Left forelimb (tissue), 1 donor: ENCODE results near the gene AKR7A3.
"Not testable (repeated sequence)": the region's sequence is repeated elsewhere in the genome, so short reads cannot be mapped to it uniquely, and the experiment has no call there.

Source experiments
- DNase-seq: peaks from one replicate; pipeline ENCODE4 v3.0.0-alpha.2; 2018; ENCODE audit warnings: low spot score

AKR7A3 gene

DNA sequence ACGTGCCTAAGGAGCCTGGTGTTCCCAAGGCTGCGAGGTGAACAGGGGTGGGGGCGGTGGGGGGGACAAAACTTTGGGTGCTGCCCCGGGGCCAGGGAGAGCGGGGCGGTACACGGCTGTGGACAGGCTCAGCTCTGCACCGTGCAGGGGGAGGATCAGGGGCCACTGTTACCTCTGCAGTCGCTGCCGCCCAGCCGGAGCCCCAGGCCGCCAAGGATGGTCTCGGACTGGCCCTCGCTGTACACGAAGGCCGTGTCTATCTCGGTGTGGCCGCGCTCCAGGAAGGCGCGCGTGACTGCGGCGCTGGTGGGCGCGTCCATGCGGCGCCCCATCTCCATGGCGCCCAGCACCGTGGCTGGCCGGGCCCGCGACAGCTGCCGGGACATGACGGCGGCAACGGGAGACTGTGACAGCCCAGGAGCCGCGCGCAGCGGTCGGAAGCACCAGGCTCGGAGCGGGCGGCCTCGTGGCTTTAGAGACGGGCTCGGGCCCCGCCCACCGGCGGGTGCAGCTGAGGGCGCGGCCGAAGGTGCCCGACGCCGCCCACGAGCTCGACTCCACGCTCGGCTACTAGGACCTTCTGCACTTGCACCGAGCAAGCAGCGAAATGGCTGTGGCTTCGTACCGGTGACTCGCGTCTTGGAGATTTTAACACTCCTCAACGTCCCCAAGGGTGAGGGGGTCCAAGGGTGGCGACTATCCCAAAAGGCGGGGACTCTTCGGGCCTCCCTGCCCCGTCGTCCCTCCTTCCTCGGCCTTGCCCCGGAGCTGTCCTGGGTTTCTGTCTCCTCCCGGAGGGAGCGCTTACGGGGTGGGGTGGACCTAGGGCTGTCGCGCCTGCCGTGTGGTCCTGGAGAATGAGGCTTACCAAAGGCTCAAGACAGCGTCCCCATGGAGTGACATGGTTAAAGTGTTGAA is at the start of gene AKR7A3:
Gene AKR7A3, minus strand, starts transcription at position 447 of the 918 bp plus-strand sequence. Its CDS starts 61 bp downstream, at position 386.
- not testable (repeated sequence) for DNase-seq

DNA sequence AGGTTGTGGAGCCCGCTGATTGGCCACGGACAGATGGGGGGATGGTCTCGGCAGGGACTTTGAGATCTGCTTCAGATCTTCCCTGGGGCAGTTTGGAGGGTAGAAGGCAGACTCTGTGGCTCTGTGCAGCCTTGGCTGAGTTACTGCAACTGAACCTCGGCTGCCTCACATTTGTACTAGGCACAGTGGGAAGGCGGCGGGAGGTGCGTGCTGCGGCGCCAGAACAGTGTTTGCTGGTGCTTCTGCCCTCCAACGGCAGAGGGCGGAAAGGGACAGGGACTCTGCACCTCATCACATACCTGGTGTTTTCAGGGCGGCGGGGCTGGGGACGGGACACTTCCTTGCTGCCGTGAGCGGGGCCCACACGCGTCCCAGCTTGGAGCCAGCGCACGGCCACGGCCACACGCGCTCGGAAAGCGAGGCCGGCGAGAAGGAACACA is 49.8 kb upstream of the AKR7A3 start:
- no peak for DNase-seq

DNA sequence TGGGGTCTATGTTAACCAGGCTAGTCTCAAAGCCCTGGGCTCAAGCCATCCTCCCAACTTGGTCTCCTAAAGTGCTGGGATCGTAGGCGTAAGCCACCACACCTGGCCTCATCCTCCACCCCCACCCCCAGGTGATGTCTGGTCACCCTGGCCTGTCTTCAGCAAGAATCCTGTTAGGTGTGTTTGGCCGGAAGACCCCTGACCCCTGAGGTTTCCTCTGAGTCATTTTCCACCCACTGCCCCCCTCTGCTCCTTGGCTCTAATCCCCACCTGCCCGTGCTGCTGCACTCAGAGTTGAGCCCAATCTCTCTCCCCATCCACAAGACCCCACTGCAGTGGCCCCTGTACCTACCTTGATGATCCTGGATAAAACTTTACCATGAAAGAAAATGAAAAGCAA is 48.7 kb upstream of the AKR7A3 start:
- no peak for DNase-seq

DNA sequence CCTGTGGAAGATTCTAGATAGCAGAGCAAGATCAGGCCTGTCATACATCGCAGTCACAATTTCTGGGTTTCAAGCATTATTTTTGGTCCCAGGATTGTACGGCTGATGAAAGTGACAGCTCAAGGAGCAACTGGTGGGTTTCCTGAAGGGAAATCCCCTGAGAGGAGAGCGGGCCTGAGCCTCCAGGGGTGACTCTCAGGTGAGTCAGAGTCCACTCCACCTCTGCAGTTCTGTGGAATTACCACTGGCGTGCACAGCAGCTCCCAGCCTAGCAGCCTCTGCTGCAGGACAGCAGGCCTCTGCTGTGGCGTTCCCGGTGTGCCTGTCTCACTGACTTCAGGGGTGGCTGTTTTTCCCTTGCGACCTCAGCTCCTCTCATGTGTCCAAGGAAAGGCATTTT is 48.0 kb upstream of the AKR7A3 start:
- DNase-seq, result no peak

DNA sequence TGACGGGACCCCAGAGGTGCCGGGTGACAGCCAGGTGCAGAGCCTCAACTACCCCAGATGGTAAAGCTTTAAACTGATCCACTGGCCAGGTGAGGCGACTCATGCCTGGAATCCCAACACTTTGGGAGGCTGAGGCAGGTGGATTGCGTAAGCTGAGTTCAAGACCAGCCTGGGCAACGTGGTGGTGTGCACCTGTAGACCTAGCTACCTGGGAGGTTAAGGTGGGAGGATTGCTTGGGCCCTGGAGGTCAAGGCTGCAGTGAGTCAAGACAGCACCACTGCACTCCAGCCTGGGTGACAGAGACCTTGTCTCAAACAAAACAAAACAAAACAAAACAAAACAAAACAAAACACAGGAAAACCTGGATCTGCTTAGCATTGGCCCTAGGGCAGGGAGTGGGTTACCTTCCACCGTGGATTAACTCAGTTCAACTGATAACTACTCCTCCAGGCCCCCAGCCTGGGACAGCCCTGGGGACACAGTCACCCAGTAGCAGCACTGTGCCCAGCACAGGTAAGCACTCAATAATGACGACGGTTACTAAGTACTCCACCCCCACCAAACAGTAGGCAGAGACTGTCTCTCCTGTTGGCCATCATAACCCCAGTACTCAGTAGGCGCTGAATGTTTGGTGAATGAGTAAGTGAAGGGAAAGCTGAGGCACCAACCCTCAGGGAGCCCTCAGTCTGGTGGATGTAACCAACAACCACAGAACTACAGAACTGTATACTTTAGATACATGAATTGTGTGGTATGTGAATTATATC is 45.2 kb upstream of the AKR7A3 start:
- no peak for DNase-seq

DNA sequence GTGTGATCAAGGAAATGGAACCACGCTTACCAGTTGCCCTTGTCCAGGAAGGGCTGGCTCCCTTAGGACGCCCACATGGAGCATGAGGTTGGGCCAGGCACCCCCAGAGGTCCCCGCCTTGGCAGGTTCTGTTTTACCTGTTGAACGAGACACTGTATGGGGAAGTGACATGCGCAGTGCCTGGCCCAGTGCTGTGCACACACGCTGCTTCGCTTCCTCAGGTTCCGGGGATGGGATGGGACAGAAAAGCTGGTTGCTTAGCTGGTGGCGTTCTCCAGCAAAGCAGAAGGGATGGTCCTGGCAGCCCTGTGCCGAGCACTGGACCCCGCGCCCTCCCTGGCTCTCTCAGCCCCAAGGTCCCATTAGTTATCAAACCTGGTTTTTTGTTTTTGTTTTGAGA is 44.3 kb upstream of the AKR7A3 start:
- no peak for DNase-seq

DNA sequence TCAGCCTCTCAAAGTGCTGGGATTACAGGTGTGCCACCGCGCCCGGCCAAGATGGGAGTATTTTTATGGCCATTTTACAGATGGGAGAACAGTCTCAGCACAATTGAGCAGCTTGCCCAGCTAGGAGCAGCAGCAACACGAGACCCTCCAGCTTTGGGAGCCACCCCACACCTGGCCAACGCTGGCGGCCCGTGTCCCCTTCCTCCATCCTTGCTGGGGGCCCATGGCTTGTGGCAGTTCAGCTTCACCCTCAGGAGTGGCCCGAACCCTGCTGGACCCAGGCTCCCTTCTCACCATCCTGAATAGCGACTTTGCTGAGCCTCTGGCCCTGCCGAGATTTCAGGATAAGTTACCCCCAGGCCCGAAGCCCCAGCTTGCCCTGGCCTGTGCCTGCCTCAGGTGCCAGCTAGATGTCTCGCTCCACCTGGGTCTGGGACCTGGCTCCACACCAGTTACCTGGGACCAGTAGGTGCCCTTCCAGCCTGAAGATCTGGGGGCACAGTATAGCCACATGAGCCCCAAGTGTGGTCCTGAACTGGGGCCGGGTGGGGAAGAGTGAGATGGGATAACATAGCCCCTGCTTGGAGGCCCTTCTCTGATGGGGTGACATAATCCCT is 42.8 kb upstream of the AKR7A3 start:
- DNase-seq, result no peak

DNA sequence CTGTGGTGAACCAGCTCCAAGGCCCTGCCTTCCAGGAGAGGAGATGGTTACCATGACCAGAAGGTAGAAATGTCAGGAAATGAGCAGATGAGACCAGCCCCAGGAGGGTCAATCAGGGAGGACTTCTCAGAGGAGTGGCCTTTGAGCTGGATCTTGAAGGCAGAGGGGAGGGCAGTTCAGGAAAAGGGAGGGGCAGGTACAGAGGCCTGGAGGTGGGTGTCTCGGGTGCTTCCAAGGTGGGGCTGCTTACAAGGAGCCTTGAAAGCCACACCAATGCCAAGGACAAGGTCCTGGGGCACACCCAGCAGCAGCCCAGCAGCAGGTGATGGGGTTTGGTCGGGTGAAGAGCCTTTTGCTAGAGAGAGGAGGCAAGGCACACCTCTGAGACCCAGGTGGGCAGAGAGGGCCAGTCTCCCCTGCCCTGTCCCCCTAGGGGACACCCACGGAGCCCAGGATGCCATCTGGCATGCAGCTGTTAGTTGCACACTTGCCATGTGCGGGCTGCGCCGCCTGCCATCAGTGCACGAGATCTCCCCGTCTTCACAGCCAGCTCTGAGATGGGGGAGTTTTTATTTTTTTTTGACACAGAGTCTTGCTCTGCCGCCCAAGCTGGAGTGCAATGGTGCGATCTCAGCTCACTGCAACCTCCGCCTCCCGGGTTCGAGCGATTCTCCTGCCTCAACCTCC is 42.0 kb upstream of the AKR7A3 start:
- DNase-seq, result no peak

DNA sequence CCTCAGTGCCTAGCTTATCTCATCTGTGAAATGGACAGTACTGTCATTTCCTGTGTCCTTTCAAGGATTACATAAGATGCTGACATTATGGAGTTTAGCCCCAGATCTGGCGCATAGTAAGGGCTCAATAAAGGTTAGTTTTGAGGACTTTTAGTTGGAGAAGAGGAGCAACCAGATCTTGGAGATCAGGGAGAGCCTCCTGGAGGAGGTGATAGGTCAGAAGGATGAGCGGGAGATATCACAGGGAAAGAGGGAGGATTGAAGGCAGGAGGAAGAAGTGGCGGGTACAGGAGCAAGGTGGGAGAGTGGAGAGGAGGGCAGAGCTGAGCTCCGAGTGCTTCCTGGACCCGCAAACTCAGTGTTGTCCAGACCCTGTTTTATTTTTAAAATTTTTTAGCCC is 41.0 kb upstream of the AKR7A3 start:
- no peak for DNase-seq

DNA sequence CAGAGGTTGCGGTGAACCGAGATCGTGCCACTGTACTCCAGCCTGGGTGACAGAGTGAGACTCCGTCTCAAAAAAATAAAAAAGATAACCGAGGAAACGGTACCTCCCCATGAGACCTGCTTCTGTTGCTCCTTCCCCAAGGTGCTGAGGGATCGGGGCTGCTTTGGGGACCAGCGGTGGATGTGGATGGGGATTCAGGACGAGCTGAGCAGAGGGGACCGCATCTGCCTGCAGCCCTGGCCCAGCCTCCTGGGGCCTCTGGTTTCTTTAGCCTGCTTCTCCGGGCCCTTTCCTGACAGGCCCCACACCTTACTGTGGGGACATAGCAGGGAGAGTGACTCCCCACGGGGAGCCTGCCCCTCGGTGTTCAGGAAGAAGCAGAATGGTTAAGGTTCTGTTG is 40.6 kb upstream of the AKR7A3 start:
- DNase-seq, result no peak

DNA sequence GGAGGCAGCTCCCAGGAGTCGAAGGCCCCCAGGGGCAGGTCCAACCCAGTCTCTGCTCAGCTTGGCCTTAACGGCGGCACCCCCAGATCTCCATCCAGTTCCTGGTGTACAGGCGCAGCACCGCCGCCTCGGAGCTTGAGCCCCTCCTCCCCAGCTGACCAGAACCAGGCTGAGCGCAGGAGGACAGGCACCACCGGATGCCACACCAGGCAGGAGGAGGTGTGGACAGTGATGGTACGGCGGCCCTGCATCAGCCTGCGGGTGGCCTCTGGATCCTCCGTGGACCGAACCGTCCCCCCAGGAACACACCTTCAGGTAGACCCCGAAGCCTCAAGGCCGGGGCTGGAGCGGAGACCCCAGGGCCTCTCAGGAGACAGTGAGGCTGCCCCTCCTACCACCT is 39.9 kb upstream of the AKR7A3 start:
- DNase-seq, result no peak

DNA sequence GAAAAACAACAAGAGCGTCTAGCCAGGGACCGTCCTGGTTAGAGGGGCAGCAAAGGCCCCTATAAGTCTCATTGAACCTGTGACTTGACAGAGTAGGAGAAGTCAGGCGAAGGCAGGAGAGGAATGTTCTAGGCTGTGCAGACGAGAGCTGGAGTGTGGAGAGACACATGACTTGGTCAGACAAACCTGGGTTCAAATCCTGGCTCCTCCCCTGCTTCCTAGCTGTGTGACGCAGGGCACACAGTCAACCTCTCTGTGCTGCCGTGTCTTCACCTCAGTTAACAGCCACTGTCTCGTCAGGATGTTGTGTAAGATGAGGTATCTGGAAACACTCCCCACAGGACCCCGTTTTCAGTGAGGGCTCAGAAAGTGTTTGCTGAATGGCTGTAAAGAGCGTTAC is 39.2 kb upstream of the AKR7A3 start:
- no peak for DNase-seq

DNA sequence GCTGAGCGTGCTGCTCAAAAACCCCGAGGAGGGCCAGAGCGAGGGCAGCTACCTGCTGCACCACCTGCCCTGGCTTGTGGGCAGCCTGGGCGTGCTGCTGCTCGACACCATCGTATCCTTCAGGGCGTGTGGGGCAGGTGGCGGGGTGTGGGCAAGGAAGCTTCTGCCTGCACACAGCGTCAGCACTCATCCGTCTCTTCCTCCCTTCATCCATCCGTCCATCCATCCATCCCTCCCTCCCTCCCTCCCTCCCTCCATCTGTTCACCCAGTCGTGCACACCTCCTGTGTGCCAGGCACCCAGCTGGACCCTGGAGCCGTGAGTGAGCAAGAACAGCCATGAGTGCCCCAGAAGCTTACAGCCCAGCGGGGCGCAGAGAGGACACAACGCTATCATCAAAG is 38.7 kb upstream of the AKR7A3 start:
- DNase-seq, result no peak

DNA sequence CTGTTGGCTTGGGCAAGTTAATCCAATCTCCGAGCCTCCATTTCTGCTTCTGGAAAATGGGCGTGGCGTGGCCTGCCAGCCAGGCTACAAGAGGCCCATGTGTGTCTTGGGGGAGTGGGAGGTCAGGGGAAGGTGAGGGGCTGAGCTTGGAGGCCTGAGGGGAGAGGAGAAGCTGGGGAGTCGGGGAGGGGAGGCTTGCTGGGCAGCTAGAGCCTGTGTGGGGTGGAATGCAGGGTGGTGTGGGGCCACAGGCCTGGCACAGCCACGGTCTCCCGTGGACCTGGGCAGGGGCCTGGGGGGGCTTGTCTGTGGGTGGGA is 38.1 kb upstream of the AKR7A3 start:
- DNase-seq, result no peak

DNA sequence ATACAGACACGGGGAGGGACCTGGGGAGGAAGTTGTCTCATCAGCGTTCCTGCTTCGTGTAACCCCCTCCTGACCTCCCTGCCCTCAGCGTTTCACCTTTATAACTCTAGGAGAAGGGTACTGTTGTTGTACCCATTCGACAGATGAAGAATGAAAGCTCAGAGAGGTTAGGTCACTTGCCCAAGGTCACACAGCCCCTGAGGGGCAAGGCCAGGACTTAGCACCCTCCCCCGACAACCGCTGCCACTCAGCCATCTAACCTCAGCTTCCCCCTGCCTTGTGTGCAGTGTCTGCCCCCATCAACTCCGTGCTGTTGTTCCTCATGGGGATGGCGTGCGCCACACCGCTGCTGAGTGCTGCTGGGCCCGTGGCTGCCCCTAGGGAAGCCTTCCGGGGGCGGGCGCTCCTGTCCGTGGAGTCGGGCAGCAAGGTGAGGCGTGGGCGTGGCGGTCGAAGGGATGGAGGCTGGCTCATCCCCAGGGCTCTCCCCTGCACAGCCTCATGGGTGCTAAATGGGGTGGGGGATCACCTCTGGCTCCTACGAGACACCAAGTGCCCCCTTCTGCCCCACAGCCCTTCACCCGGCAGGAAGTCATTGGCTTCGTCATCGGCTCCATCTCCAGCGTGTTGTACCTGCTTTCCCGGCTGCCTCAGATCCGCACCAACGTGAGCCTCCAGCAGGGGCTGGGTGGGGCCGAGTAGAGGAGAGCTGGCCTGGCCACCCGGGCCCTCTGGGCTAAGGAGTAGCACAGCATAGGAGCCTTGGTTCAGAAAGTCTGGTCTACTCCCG is 37.6 kb upstream of the AKR7A3 start:
- no peak for DNase-seq

DNA sequence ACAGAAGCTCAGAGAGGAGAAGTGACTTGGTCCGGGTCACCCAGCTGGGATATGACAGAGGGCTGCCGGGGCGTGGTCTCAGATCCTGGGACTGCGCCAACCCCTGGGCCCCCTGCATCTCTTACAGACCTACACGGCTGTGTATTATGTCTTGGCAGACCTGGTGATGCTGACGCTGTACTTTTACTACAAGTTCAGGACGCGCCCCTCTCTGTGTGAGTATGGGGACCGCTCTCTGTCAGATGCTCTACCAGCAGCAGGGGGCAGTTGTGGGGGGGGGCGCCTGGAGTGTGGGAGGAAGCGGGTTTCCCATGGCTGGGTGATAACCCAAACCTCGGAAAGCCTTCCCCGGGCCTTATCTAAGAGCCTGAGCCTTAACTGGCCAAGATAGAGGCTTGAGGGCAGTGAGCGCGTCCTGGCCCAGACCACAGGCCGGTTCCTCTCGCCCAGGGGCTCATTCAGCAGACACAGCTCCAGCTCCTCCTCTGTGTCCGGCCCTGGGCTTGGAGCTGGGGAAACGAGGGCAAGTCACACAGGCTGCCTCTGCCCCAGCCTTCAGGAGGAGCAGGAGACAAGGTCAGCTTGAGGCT is 36.9 kb upstream of the AKR7A3 start:
- DNase-seq, result no peak

DNA sequence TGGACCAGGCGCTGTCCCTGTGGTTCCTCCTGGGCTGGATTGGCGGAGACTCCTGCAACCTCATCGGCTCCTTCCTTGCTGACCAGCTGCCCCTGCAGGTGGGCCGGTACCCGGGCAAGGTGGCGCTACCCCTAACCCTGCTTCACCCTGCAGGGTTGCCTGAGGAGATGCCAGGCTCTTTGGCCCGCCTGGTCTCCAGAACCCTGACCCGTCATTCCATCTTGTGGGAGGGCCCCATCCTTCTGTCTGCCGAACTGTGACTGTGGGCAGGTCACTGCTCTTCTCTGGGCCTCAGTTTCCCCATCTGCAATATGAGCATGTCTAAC is 36.1 kb upstream of the AKR7A3 start:
- no peak for DNase-seq

DNA sequence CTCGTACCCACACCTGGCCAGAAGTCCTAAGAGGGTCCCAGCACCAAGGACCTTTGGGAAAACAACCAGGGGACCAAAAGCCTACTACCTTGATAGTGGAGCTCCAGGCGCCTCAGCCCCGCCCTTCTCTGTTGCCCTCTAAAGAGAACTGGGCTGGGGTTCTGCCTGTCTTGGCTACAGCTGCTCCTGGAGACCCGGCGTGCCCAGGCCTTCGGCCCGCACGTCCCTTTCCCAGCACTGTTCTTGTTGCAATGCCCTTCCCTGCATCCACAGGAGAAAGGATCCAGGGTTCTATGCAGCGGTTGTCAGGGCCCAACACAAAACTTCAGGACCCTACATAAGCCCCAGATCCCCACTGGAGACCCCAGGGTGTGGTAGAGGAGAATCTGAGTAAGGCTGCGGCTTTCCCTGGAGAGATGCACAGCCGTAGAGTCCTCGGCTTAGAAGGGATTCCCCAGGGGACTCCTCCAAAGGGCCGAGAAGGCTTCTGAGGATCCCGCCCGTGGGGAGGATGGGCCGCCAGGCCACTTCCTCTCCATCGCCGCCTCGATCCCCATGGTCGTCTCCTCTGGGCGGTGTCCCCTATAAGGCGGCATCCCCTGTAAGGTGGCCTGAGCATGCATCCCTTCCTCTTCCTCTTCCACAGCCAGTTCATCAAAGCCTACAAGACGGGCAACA is 35.6 kb upstream of the AKR7A3 start:
- no peak for DNase-seq

DNA sequence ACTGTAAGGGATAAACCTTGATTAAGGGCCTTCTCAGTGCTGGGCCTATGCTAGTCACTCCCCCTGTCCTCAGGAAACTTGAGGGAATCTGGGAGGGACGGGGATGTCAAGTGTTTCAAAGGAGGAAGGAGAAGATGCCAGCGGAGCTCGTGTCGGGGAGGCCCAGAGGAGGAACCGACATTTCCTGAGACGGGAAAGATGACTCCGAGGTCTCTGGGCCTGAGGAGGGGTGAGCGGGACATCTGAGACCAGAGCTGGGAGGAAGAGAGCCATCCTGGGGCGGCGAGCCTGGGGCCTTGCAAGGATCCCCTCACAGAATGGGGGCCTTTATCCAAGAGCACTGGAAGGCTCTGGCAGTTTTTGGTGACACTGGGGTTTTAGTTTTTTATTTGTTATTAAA is 33.9 kb upstream of the AKR7A3 start:
- DNase-seq, result no peak

DNA sequence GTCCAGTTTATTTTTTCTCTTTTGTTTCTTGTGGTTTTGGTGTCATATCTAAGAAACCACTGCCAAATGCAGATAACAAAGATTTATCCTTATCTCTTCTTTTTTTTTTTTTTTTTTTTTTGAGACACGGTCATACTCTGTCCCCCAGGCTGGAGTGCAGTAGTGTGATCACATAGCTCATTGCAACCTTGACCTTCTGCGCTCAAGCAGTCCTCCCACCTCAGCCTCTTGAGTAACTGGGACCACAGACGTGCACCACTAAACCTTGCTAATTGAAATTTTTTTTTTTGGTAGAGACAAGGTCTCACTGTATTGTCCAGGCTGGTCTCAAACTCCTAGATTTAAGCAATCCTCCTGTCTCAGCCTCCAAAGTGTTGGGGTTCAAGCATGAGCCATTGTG is 32.5 kb upstream of the AKR7A3 start:
- no peak for DNase-seq

DNA sequence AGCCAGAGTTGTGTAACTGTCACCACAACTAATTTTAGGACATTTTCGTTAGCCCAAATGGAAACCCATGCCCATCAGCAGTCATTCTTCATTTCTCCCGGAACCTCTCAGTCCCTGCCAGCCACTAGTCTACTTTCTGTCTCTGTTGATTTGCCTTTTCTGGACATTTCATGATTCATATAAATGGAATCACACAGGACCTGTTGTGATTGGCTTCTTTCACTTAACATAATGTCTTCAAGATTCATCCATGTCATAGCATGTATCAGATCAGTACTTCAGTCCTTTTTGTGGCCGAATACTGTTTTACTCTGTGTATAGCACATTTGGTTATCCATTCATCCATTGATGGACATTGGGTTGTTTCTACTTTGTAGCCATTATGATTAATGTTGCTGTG is 30.6 kb upstream of the AKR7A3 start:
- no peak for DNase-seq
